IPS DF 4.7 (cell line): Measurements from ENCODE around the gene RAB3D.

Source experiments
- DNase-seq: peaks from one replicate; pipeline ENCODE4 v3.0.0-alpha.2; 2013; ENCODE audit warnings: low spot score; ENCODE audit errors: extremely low read depth

The RAB3D gene

GRCh38 chr19:11296264-11296663 is 43.2 kb downstream of the RAB3D start:
- no peak for DNase-seq

GRCh38 chr19:11295665-11296245 is 43.7 kb downstream of the RAB3D start, which contains the start of gene TSPAN16:
TSS of gene TSPAN16 (plus strand) at chr19:11296160. CDS start at chr19:11296298, 138 bp downstream.
- no peak for DNase-seq

GRCh38 chr19:11295180-11295579 is 44.3 kb downstream of the RAB3D start:
- DNase-seq, result no peak

- peak; percentile 41 for DNase-seq
These were observed 45.7 kb downstream of the RAB3D start for GRCh38 chr19:11293433-11294389.

- DNase-seq, result no peak
These were observed 47.5 kb downstream of the RAB3D start for GRCh38 chr19:11291991-11292390.

- DNase-seq, result no peak
These were observed 48.0 kb downstream of the RAB3D start for GRCh38 chr19:11291415-11291814.

GRCh38 chr19:11290256-11290655 is 49.2 kb downstream of the RAB3D start:
- DNase-seq, result no peak

- DNase-seq, result no peak
These were observed 51.1 kb downstream of the RAB3D start for GRCh38 chr19:11288349-11288748.

GRCh38 chr19:11286312-11286974 is 53.0 kb downstream of the RAB3D start:
- no peak for DNase-seq

GRCh38 chr19:11284515-11284914 is 54.9 kb downstream of the RAB3D start:
- DNase-seq, result no peak

GRCh38 chr19:11281356-11282049 is 58.0 kb downstream of the RAB3D start:
- no peak for DNase-seq

GRCh38 chr19:11279505-11280236 is 59.8 kb downstream of the RAB3D start:
- no peak for DNase-seq

- DNase-seq, result no peak
These were observed 60.8 kb downstream of the RAB3D start for GRCh38 chr19:11278670-11279069.

- DNase-seq, result no peak
These were observed 64.8 kb downstream of the RAB3D start for GRCh38 chr19:11274533-11275086.

GRCh38 chr19:11273989-11274388 is 65.5 kb downstream of the RAB3D start:
- DNase-seq, result no peak

- DNase-seq, result no peak
These were observed 66.2 kb downstream of the RAB3D start for GRCh38 chr19:11273296-11273695.
